HT1080 (cell line): ENCODE results near the gene ZNF511. TPM values are rescaled to one million over a fixed set of nuclear protein-coding genes. Genes with fewer than 3 reads are reported as not detected.
"Not testable (repeated sequence)": the region's sequence is repeated elsewhere in the genome, so short reads cannot be mapped to it uniquely, and the experiment has no call there.

Experiments
- DNase-seq: peaks from one replicate; pipeline ENCODE4 v3.0.0-alpha.2; 2015; ENCODE audit warnings: low read depth
- total RNA-seq: library from RNA; depleted of rRNA; stranded (reverse); fragments of >200 nt; shearing (Covaris generic); gene quantifications from 2 replicates; pipeline ENCODE4 v1.2.3, GENCODE V29; 2014

The ZNF511 gene
- total RNA-seq, 1 experiment from 2014 or later = 102 TPM

GRCh38 chr10:133314911-133315310, 6.2 kb downstream of the ZNF511 start:
- no peak for DNase-seq

GRCh38 chr10:133315847-133316246, 7.1 kb downstream of the ZNF511 start:
- peak; percentile 71 for DNase-seq

- DNase-seq = no peak
These were observed 7.6 kb downstream of the ZNF511 start for GRCh38 chr10:133316266-133316665.

GRCh38 chr10:133316732-133317131, 8.0 kb downstream of the ZNF511 start:
- DNase-seq = no peak

- DNase-seq = peak; percentile 55
These were observed 9.9 kb downstream of the ZNF511 start for GRCh38 chr10:133318494-133319127.

GRCh38 chr10:133320852-133321422, 12.2 kb downstream of the ZNF511 start:
- DNase-seq = peak; percentile 32

- DNase-seq = not testable (repeated sequence)
These were observed 13.5 kb downstream of the ZNF511 start for GRCh38 chr10:133322064-133322709.

GRCh38 chr10:133324198-133324792, 15.6 kb downstream of the ZNF511 start:
- DNase-seq = no peak

- DNase-seq = no peak
These were observed 16.1 kb downstream of the ZNF511 start for GRCh38 chr10:133324857-133325260.

- no peak for DNase-seq
These were observed 16.9 kb downstream of the ZNF511 start for GRCh38 chr10:133325440-133326222.

- DNase-seq = no peak
These were observed 17.5 kb downstream of the ZNF511 start for GRCh38 chr10:133326223-133326551.

GRCh38 chr10:133326745-133327650, 18.3 kb downstream of the ZNF511 start:
- DNase-seq = no peak

- peak; percentile 38 for DNase-seq
These were observed 19.1 kb downstream of the ZNF511 start for GRCh38 chr10:133327651-133328357.

- DNase-seq = no peak
These were observed 19.9 kb downstream of the ZNF511 start for GRCh38 chr10:133328358-133329343.

- peak; percentile 78 for DNase-seq
These were observed 20.9 kb downstream of the ZNF511 start for GRCh38 chr10:133329491-133330202.

GRCh38 chr10:133332936-133333699, 24.4 kb downstream of the ZNF511 start:
- no peak for DNase-seq

- no peak for DNase-seq
These were observed 26.0 kb downstream of the ZNF511 start for GRCh38 chr10:133334503-133335245.
